Activated naive CD4-positive, alpha-beta T cell treated with anti-CD3 and anti-CD28 coated beads for 36 hours (primary cell): ENCODE measurements around the gene SCUBE2. TPM values are rescaled to one million over a fixed set of nuclear protein-coding genes. Genes with fewer than 3 reads are reported as not detected.

Source experiments
- CTCF ChIA-PET: fragments of 350-600 bp; sonication (Branson Sonifier 250); formaldehyde crosslinking; loops from one replicate; lab custom pipeline; 2021; ENCODE audit warnings: antibody characterized with exemption; lab: Charles Lee
- DNase-seq: peaks from one replicate; pipeline ENCODE4 v3.0.0-alpha.2; 2020
- H3K27ac Mint-ChIP-seq: one replicate; pipeline ENCODE4 v1.8.0; 2021; ENCODE audit warnings: mild to moderate bottlenecking, mixed read lengths
- H3K27me3 Mint-ChIP-seq: one replicate; pipeline ENCODE4 v1.8.0; 2021; ENCODE audit warnings: low read depth, mixed read lengths
- H3K36me3 Mint-ChIP-seq: one replicate; pipeline ENCODE4 v1.8.0; 2021; ENCODE audit warnings: low read depth, mixed read lengths
- H3K4me1 Mint-ChIP-seq: one replicate; pipeline ENCODE4 v1.8.0; 2021; ENCODE audit warnings: low read depth, mixed read lengths
- H3K4me3 Mint-ChIP-seq: one replicate; pipeline ENCODE4 v1.8.0; 2021; ENCODE audit warnings: mild to moderate bottlenecking, moderate library complexity, mixed read lengths
- H3K9me3 Mint-ChIP-seq: one replicate; pipeline ENCODE4 v1.8.0; 2021; ENCODE audit warnings: mixed read lengths
- intact Hi-C: fragments of 100-400 bp; cut with micrococcal nuclease; formaldehyde crosslinking; loops from one replicate; pipeline ENCODE4 v1.15.1; 2023
- total RNA-seq, 2 experiments: library from RNA; stranded (reverse); gene quantifications; one replicate each; pipeline ENCODE4 v1.2.3, GENCODE V29; 2021

Gene SCUBE2
- total RNA-seq, 2 experiments from 2014 or later, result 0.17 to 0.31 TPM

GRCh38 chr11:9081153-9081552, 10.2 kb downstream of the SCUBE2 start:
- H3K4me3 Mint-ChIP-seq, result no peak overlapping the region
- peaks cover 4% of the 10 kb centered on the region for H3K4me1 Mint-ChIP-seq
- H3K27me3 Mint-ChIP-seq, result peaks cover 6% of the 10 kb centered on the region
- CTCF ChIA-PET, result no interaction called here
- no peak overlapping the region for H3K27ac Mint-ChIP-seq
- DNase-seq, result no peak
- intact Hi-C loops, result no loop called here
- peaks cover 2% of the 10 kb centered on the region for H3K9me3 Mint-ChIP-seq
- no peaks in the 10 kb centered on the region for H3K36me3 Mint-ChIP-seq

GRCh38 chr11:9078113-9079086, 13.0 kb downstream of the SCUBE2 start:
- H3K9me3 Mint-ChIP-seq, result peaks cover 2% of the 10 kb centered on the region
- intact Hi-C loops, result no loop called here
- peaks cover 4% of the 10 kb centered on the region for H3K4me1 Mint-ChIP-seq
- H3K27me3 Mint-ChIP-seq, result peaks cover 13% of the 10 kb centered on the region
- no peak overlapping the region for H3K4me3 Mint-ChIP-seq
- DNase-seq, result no peak
- H3K27ac Mint-ChIP-seq, result no peak overlapping the region
- CTCF ChIA-PET, result interaction anchor here (1.1 kb wide), 1 partner anchor 17 kb away, joined by 4 read pairs; no protein-coding TSS in a partner anchor
- H3K36me3 Mint-ChIP-seq, result no peaks in the 10 kb centered on the region

GRCh38 chr11:9077164-9077563, 14.2 kb downstream of the SCUBE2 start:
- H3K36me3 Mint-ChIP-seq, result no peaks in the 10 kb centered on the region
- CTCF ChIA-PET, result interaction anchor here (1.6 kb wide), 1 partner anchor 60 kb away, joined by 6 read pairs; no protein-coding TSS in a partner anchor
- intact Hi-C loops, result no loop called here
- H3K27ac Mint-ChIP-seq, result no peak overlapping the region
- DNase-seq, result no peak
- H3K27me3 Mint-ChIP-seq, result peaks cover 13% of the 10 kb centered on the region
- no peak overlapping the region for H3K4me3 Mint-ChIP-seq
- H3K9me3 Mint-ChIP-seq, result no peaks in the 10 kb centered on the region
- H3K4me1 Mint-ChIP-seq, result peaks cover 4% of the 10 kb centered on the region

- Mint-ChIP-seq H3K27ac (no peak overlapping the region), H3K27me3 (peaks cover 13% of the 10 kb centered on the region), H3K9me3 (no peaks in the 10 kb centered on the region), H3K4me3 (no peak overlapping the region), H3K4me1 (peaks cover 4% of the 10 kb centered on the region), H3K36me3 (no peaks in the 10 kb centered on the region)
- DNase-seq, result no peak
- intact Hi-C loops, result no loop called here
- CTCF ChIA-PET, result interaction anchor here (1.6 kb wide), 1 partner anchor 61 kb away, joined by 6 read pairs; no protein-coding TSS in a partner anchor
Observed at GRCh38 chr11:9076661-9077060, 14.7 kb downstream of the SCUBE2 start.

- H3K9me3 Mint-ChIP-seq, result no peaks in the 10 kb centered on the region
- peaks cover 1% of the 10 kb centered on the region for H3K4me1 Mint-ChIP-seq
- intact Hi-C loops, result no loop called here
- H3K27me3 Mint-ChIP-seq, result peaks cover 13% of the 10 kb centered on the region
- CTCF ChIA-PET, result interaction anchor here (1.6 kb wide), 1 partner anchor 61 kb away, joined by 6 read pairs; no protein-coding TSS in a partner anchor
- H3K4me3 Mint-ChIP-seq, result no peak overlapping the region
- DNase-seq, result no peak
- H3K36me3 Mint-ChIP-seq, result no peaks in the 10 kb centered on the region
- no peak overlapping the region for H3K27ac Mint-ChIP-seq
Observed at GRCh38 chr11:9076046-9076445, 15.4 kb downstream of the SCUBE2 start.

GRCh38 chr11:9075556-9075955, 15.8 kb downstream of the SCUBE2 start:
- no peak overlapping the region for H3K27ac Mint-ChIP-seq
- no peak for DNase-seq
- peaks cover 13% of the 10 kb centered on the region for H3K27me3 Mint-ChIP-seq
- no peaks in the 10 kb centered on the region for H3K36me3 Mint-ChIP-seq
- H3K4me3 Mint-ChIP-seq, result no peak overlapping the region
- H3K9me3 Mint-ChIP-seq, result no peaks in the 10 kb centered on the region
- H3K4me1 Mint-ChIP-seq, result no peaks in the 10 kb centered on the region
- intact Hi-C loops, result no loop called here
- CTCF ChIA-PET, result interaction anchor here (0.6 kb wide), 1 partner anchor 13 kb away, joined by 3 read pairs; no protein-coding TSS in a partner anchor

- intact Hi-C loops, result no loop called here
Observed at GRCh38 chr11:9074338-9075029, 16.9 kb downstream of the SCUBE2 start.

GRCh38 chr11:9073466-9074225, 17.8 kb downstream of the SCUBE2 start:
- no peaks in the 10 kb centered on the region for H3K36me3 Mint-ChIP-seq
- H3K4me3 Mint-ChIP-seq, result no peak overlapping the region
- no peak overlapping the region for H3K27ac Mint-ChIP-seq
- no peak for DNase-seq
- CTCF ChIA-PET, result interaction anchor here (0.7 kb wide), 1 partner anchor 425 kb away, joined by 3 read pairs; no protein-coding TSS in a partner anchor
- intact Hi-C loops, result no loop called here
- H3K9me3 Mint-ChIP-seq, result no peaks in the 10 kb centered on the region
- no peaks in the 10 kb centered on the region for H3K4me1 Mint-ChIP-seq
- peaks cover 11% of the 10 kb centered on the region for H3K27me3 Mint-ChIP-seq

More at GRCh38 chr11:9074338-9075029, 16.9 kb downstream of the SCUBE2 start:
- H3K27me3 Mint-ChIP-seq, result peaks cover 11% of the 10 kb centered on the region
- no peak for DNase-seq
- H3K9me3 Mint-ChIP-seq, result no peaks in the 10 kb centered on the region
- no peaks in the 10 kb centered on the region for H3K4me1 Mint-ChIP-seq
- no peak overlapping the region for H3K4me3 Mint-ChIP-seq
- CTCF ChIA-PET, result no interaction called here
- no peak overlapping the region for H3K27ac Mint-ChIP-seq
- no peaks in the 10 kb centered on the region for H3K36me3 Mint-ChIP-seq

GRCh38 chr11:9072626-9073176, 18.7 kb downstream of the SCUBE2 start:
- intact Hi-C loops, result no loop called here
- H3K36me3 Mint-ChIP-seq, result no peaks in the 10 kb centered on the region
- DNase-seq, result no peak
- CTCF ChIA-PET, result no interaction called here
- no peaks in the 10 kb centered on the region for H3K4me1 Mint-ChIP-seq
- H3K9me3 Mint-ChIP-seq, result no peaks in the 10 kb centered on the region
- no peak overlapping the region for H3K27ac Mint-ChIP-seq
- peaks cover 11% of the 10 kb centered on the region for H3K27me3 Mint-ChIP-seq
- no peak overlapping the region for H3K4me3 Mint-ChIP-seq

- no peaks in the 10 kb centered on the region for H3K9me3 Mint-ChIP-seq
- peaks cover 8% of the 10 kb centered on the region for H3K27me3 Mint-ChIP-seq
- no peaks in the 10 kb centered on the region for H3K4me1 Mint-ChIP-seq
- intact Hi-C loops, result no loop called here
- CTCF ChIA-PET, result interaction anchor here (1.0 to 1.8 kb wide), 2 partner anchors 10 to 55 kb away, joined by 3 to 8 read pairs; no protein-coding TSS in a partner anchor
- no peak overlapping the region for H3K4me3 Mint-ChIP-seq
- DNase-seq, result no peak
- H3K36me3 Mint-ChIP-seq, result no peaks in the 10 kb centered on the region
- H3K27ac Mint-ChIP-seq, result no peak overlapping the region
Observed at GRCh38 chr11:9071692-9072091, 19.7 kb downstream of the SCUBE2 start.

GRCh38 chr11:9070749-9071491, 20.5 kb downstream of the SCUBE2 start:
- H3K4me1 Mint-ChIP-seq, result no peaks in the 10 kb centered on the region
- no peak for DNase-seq
- peaks cover 8% of the 10 kb centered on the region for H3K27me3 Mint-ChIP-seq
- no peaks in the 10 kb centered on the region for H3K9me3 Mint-ChIP-seq
- H3K27ac Mint-ChIP-seq, result no peak overlapping the region
- H3K36me3 Mint-ChIP-seq, result no peaks in the 10 kb centered on the region
- CTCF ChIA-PET, result interaction anchor here (0.9 to 1.8 kb wide), 3 partner anchors 9 to 55 kb away, joined by 3 to 8 read pairs (median 5); no protein-coding TSS in a partner anchor
- H3K4me3 Mint-ChIP-seq, result no peak overlapping the region
- intact Hi-C loops, result no loop called here
